HFFc6 (cell line): ENCODE data around the gene CLTA. TPM values are rescaled to one million over a fixed set of nuclear protein-coding genes. Genes with fewer than 3 reads are reported as not detected.
"Not testable (repeated sequence)": the region's sequence is repeated elsewhere in the genome, so short reads cannot be mapped to it uniquely, and the experiment has no call there.

Experiments used
- DNase-seq: peaks from one replicate; pipeline ENCODE4 v3.0.0-alpha.2; 2018
- H3K27ac Mint-ChIP-seq: 2 replicates; pipeline ENCODE4 v1.8.0; 2020; ENCODE audit warnings: mild to moderate bottlenecking, mixed read lengths
- H3K27me3 Mint-ChIP-seq: 2 replicates; pipeline ENCODE4 v1.8.0; 2021; ENCODE audit warnings: mild to moderate bottlenecking, moderate library complexity, mixed read lengths; ENCODE audit not compliant: insufficient read depth
- H3K36me3 Mint-ChIP-seq: 2 replicates; pipeline ENCODE4 v1.8.0; 2021; ENCODE audit warnings: low read depth, mixed read lengths
- H3K4me1 Mint-ChIP-seq: 2 replicates; pipeline ENCODE4 v1.8.0; 2020; ENCODE audit warnings: low read depth, mixed read lengths
- H3K4me3 Mint-ChIP-seq: 2 replicates; pipeline ENCODE4 v1.8.0; 2020; ENCODE audit warnings: mild to moderate bottlenecking, moderate library complexity, mixed read lengths
- H3K9me3 Mint-ChIP-seq: 2 replicates; pipeline ENCODE4 v1.8.0; 2020; ENCODE audit warnings: mild to moderate bottlenecking, mixed read lengths
- CTCF ChIP-seq: fragments of 200-600 bp; sonication (generic); IDR thresholded peaks from 2 replicates; pipeline ENCODE4 v1.5.0; 2021; ENCODE audit warnings: antibody characterized with exemption, mild to moderate bottlenecking
- total RNA-seq, 6 experiments: library from RNA; stranded (reverse); fragmentation: NEBNext Ultra II Directional; extraction: Animal tissue kit (Norgen Biotek cat#: 25700); gene quantifications; 2 replicates in 1 of 6; 3 replicates in 5 of 6; pipeline ENCODE4 v1.2.3, GENCODE V29; 2021

The CLTA gene
- total RNA-seq, 6 experiments from 2014 or later = 247 to 272 (median 259) TPM

GRCh38 chr9:36222449-36222848 is 31.7 kb downstream of the CLTA start:
- H3K4me3 Mint-ChIP-seq = no peak overlapping the region
- no peak overlapping the region; the same call in 1 of the 2 replicates for H3K27ac Mint-ChIP-seq
- TF ChIP-seq CTCF = no peak
- H3K36me3 Mint-ChIP-seq = peaks cover 50% of the 10 kb centered on the region
- H3K4me1 Mint-ChIP-seq = peaks cover 7% of the 10 kb centered on the region
- H3K27me3 Mint-ChIP-seq = peaks cover 2% of the 10 kb centered on the region
- peaks cover 5% of the 10 kb centered on the region; the same call in 1 of the 2 replicates for H3K9me3 Mint-ChIP-seq
- DNase-seq = no peak

DNA sequence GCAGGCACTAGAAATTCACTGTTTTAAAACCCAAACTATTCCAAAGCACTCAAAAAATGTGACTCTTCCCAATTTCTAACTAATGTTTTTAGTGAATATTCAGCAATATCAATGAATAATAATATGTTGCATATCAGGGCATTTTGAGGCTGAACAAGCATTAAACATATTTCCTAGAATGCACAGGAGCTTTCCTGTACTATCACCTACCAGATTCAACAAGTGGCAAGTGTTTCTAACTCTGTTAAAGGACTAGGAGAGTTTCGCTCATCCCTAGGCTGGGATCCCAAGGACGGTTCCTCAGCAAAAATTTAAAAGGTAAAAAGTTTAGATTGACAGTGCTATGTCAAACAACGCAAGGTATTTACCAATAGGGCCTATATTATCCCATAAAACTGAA is 46.5 kb downstream of the CLTA start:
- no peak for DNase-seq
- Mint-ChIP-seq H3K27ac (no peak overlapping the region), H3K9me3 (no peaks in the 10 kb centered on the region), H3K4me3 (no peak overlapping the region), H3K36me3 (peaks cover 45% of the 10 kb centered on the region), H3K27me3 (no peaks in the 10 kb centered on the region; the same call in 1 of the 2 replicates), H3K4me1 (no peaks in the 10 kb centered on the region)
- TF ChIP-seq CTCF = no peak

GRCh38 chr9:36239205-36239604 is 48.5 kb downstream of the CLTA start:
- not testable (repeated sequence) for H3K27me3 Mint-ChIP-seq, H3K9me3 Mint-ChIP-seq, H3K4me1 Mint-ChIP-seq, DNase-seq, H3K4me3 Mint-ChIP-seq, H3K27ac Mint-ChIP-seq
- peaks cover 31% of the 10 kb centered on the region for H3K36me3 Mint-ChIP-seq

GRCh38 chr9:36239675-36240074 is 49.0 kb downstream of the CLTA start:
- peaks cover 31% of the 10 kb centered on the region for H3K36me3 Mint-ChIP-seq
- not testable (repeated sequence) for H3K27me3 Mint-ChIP-seq, H3K4me3 Mint-ChIP-seq, H3K4me1 Mint-ChIP-seq, H3K27ac Mint-ChIP-seq, DNase-seq, H3K9me3 Mint-ChIP-seq

GRCh38 chr9:36245906-36246305 is 55.2 kb downstream of the CLTA start:
- Mint-ChIP-seq H3K36me3 (peaks cover 13% of the 10 kb centered on the region), H3K4me1 (peaks cover 12% of the 10 kb centered on the region), H3K9me3 (no peaks in the 10 kb centered on the region), H3K4me3 (no peak overlapping the region), H3K27me3 (no peaks in the 10 kb centered on the region; the same call in 1 of the 2 replicates), H3K27ac (no peak overlapping the region)
- no peak for TF ChIP-seq CTCF
- no peak for DNase-seq

- H3K4me3 Mint-ChIP-seq = no peak overlapping the region
- peaks cover 7% of the 10 kb centered on the region for H3K36me3 Mint-ChIP-seq
Measured at GRCh38 chr9:36247356-36247755, 56.6 kb downstream of the CLTA start.

More at GRCh38 chr9:36247356-36247755, 56.6 kb downstream of the CLTA start:
- Mint-ChIP-seq H3K4me1 (peaks cover 17% of the 10 kb centered on the region), H3K9me3 (no peaks in the 10 kb centered on the region), H3K27me3 (no peaks in the 10 kb centered on the region), H3K27ac (no peak overlapping the region)
- TF ChIP-seq CTCF = no peak
- DNase-seq = no peak
